CD4-positive, alpha-beta T cell treated with Interferon alpha-2 for 1 hour (primary cell): ENCODE data around the gene FRMD4A.

Source experiments
- DNase-seq, 2 donors: peaks; one replicate each; pipeline ENCODE4 v3.0.0-alpha.2; 2020 to 2022

Gene FRMD4A

DNA sequence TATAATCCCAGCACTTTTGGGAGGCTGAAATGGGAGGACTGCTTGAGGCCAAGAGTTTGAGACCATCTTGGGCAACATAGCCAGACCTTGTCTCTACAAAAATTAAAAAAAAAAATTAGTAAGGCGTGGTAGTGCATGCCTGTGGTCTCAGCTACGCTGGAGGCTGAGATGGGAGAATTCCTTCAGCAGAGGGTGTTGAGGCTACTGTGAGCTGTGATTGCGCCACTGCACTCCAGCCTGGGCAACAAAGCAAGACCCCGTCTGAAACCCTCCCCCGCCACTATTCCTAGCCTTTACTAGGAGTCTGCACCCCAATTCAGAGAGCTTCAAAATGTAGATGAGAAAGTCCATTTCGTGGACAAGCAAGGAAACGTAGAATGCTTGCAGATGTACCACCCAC is 648.8 kb downstream of the FRMD4A start:
- no peak for DNase-seq

DNA sequence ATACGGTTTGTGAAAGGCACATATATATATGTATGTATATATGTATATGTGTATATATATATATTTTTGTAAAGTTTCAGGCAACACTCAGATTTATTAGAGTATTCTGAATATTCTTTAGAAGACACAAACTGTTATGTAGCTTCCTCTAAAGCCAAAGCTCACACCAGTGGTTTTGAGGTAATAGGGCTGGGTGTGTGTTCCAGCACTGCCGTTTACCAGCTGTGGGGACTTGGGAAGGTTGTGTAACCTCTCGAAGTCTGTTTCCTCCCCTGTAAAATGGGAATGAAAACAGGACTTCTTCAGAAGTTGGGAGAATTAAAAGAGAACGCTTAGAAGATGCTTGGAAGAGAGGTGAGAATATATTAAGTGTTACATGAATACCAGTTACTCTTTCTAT is 649.2 kb downstream of the FRMD4A start:
- no peak for DNase-seq

DNA sequence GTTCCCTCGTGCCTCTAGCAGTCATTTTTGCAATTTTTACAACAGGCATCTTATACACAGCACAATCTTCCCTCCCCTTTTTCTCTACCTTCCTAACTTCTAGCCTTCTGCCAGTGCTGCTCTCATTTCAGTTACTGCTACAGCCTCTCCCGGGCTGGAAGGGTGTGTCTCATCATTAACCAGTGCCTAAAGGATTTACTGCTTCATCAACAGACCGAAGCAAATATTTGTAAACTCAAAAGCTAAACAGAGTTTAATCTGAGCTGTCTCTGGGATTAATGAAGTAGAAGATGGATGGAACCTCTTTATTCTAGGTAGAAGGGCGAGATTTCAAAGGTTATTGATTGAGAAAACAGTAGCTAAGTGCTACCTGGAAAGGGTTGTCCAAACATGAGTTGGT is 649.6 kb downstream of the FRMD4A start:
- DNase-seq = no peak

DNA sequence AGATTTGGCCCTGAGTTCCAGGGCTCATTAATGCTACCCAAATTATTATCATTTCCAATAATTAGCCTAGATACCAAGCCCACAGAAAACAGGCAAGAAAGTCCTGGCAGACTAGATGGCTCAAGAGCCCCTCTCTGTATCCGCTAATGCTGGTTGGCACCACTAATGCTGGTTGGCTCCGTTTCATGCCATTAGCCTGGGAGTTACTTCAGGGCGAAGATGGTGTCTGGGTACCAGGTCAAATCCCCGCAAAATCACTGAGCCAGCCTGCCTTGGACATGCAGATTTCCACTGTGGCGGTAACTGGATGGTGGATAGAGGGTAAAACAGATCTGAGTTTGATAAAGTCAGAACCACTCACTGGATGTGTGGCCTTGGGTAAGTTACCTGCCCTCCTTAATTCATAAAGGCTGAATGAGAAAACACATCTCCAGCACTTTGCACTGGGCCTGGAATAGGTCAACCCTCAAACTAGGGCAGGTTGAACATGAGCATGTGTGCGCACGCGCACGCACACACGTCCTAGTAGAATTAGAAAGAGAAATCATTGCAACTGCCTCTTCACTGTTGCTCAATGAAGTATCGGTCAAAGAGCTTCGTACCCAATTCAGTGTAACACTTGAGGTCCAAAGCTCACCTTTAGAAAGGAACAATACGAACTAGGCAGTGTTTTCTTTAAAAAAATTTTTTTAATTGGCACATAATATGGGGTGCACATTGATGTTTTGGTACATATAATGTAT is 652.5 kb downstream of the FRMD4A start:
- DNase-seq = no peak

DNA sequence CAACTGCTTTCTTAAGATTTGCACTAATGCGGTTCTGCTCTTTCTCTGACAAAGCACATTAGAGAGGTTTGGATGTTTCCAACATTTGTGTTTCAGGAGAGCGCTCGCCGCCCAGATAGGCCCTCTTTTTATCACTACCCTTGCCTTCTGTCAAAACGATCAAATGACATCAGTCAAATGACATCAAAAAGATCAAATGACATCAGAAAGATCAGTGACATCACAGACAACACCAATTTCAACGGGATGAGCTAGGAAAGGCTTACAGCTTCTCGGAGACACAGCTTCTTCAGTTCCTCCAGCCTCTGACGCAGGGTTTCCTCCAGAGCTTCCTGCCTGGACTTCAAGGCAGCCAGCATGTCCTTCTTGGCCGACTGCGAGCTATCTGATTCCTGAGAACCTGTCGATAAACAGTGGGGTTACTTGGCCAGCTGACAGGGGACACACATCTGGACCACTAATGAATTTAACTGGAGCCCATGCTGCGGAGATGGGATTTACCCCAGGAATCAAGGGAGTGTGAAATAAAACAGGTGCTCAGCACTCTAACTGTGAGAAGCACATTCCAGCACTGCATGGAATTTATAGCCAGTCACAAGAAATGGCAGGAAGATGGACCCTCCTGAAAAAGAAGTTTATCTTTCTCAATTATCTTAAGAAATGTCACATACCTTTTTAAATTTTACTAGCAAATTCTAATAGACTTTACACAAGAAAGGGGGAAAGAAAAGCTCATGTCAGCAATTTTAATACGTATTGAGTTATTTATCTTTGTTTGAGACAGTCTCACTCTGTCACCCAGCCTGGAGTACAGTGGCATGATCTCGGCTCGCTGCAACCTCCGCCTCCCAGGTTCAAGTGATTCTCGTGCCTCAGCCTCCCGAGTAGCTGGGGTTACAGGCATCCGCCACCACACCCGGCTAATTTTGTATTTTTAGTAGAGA is 655.8 kb downstream of the FRMD4A start:
- no peak for DNase-seq

DNA sequence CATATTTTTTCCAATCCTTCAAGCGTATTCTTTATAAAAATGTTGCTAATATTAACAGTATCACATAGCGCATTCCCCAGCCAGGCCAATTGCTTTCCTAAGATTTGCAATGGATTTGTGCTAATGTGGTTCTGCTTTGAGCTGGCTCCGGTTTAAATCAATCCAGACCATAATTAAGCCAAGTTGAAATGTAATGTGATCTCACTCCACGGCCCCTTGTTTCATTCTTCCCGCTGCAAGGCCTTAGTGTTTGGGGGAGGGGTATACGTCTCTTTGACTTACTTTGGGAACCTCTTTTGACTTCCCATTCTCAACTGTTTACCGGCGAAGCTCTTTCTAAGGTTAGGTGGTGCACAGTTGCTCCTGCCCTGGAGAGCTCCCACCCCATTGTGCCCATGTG is 657.6 kb downstream of the FRMD4A start:
- DNase-seq = no peak

DNA sequence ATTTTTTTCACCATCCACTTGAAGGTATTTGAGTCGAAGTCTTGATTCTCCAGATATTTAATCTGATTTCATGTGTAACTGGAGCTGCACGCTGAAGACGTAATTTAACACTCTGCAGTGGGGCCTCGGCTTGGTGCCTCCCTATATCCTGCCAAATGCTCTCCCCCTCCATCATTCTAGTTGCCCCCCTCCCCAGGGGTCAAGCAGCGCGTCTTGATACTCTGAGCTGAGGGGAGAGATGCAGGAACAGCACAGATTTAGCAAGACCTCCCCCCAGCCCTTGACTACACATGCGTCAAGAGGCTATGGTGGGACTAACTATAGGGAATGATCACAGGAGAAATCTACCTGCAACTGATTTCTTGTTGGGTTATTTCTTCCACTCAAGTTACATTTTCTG is 658.2 kb downstream of the FRMD4A start:
- DNase-seq = no peak

DNA sequence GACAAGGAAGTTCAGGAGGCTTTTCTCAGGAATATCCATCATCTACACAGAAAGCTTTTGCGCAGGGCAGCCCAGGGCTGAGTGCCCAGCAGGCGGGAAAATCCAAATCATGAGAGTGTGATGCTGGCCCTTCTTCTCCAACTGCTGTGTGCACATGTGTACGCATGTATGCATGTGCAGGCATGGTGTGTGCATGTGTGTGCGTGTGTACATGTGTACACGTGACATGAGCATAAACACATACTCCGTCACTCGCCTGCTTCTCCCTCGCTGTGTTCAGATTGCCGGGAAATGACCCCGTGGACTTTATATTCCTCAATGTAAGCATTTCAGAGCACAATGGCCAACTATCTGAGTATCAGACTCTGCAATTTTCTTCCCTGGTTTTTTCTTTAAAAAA is 658.8 kb downstream of the FRMD4A start:
- DNase-seq = no peak

DNA sequence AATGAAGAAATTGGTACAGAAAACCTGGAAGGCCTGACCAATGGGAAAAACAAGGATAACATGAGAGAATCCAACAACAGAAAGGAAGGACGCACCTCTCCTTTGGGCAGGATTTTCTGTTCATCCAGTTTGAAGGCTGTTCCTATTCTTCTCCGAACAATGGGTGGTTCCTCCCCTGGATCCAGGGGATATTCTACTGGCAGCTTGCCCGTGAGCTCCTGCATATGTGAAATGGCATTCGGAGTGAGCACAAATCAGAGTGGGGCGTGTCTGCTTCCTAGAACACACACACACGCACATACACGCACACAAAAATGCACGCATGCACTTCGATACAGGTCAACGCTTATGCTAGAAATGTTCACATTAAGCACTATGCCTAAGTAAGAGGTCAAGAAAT is 660.4 kb downstream of the FRMD4A start:
- no peak for DNase-seq

DNA sequence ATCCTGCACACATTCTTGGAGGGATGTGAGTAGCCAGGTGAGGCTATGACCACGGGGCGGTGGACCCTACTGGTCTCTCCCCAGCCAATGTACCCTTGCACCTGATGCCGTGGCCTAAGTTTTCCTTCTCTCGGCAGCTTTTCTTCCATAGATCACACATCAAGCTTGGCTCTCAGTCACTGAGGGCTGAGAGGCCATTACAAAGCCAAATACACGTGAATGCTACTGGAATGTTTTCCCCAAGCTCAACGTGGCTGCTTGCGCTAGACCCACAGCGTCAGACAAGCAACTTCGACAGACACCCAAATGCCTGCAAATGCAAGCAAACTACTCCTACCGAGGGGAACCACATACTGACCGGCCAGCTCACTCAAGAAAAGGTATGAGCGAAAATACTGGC is 660.8 kb downstream of the FRMD4A start:
- DNase-seq = no peak

DNA sequence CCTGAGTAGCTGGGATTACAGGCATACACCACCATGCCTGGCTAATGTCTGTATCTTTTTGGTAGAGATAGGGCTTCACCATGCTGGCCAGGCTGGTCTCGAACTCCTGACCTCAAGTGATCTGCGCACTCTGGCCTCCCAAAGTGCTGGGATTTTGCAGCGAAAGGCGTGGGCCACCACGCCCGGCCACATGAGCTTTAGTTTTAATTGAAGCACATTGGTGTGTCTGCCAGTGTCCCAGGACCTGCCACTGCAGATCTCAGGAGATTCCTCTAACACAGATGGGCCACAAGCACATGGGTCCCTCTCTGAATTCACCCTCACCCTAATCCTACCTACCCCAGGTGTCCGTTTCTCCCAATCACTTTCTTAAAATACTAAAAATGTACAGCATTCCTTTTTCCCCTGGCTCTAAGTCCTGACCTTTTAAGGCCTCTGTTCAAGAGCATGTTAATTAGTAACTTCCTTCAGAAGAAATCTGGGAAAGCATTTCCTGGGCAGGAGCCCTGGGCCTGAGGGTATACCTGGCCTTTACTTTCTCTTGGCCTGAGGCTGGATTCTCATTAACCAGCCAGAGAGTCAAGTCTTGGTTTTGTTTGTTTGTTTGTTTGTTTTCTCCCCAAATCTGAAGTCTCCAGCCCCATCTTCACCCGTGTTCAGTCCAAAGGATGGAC is 661.4 kb downstream of the FRMD4A start:
- no peak for DNase-seq

DNA sequence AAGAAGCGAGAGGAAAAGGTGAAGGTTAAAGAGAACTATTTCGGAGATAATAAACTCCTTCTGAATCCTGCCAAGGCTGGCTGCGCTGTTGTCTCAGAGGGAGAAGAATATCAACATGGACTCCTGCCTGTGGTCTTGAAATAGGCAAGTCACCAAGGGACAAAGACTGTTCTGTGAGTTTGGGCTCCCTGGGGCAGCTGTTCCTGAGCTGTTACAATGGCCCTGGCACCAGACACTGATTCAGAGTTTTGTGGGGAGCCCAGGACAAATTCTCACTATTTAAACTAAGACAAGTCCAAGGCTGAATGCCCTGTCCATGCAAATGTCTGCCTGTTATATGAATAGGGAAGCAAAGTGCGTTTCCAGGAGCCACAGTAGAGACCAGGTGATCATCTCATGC is 662.6 kb downstream of the FRMD4A start:
- DNase-seq = no peak

DNA sequence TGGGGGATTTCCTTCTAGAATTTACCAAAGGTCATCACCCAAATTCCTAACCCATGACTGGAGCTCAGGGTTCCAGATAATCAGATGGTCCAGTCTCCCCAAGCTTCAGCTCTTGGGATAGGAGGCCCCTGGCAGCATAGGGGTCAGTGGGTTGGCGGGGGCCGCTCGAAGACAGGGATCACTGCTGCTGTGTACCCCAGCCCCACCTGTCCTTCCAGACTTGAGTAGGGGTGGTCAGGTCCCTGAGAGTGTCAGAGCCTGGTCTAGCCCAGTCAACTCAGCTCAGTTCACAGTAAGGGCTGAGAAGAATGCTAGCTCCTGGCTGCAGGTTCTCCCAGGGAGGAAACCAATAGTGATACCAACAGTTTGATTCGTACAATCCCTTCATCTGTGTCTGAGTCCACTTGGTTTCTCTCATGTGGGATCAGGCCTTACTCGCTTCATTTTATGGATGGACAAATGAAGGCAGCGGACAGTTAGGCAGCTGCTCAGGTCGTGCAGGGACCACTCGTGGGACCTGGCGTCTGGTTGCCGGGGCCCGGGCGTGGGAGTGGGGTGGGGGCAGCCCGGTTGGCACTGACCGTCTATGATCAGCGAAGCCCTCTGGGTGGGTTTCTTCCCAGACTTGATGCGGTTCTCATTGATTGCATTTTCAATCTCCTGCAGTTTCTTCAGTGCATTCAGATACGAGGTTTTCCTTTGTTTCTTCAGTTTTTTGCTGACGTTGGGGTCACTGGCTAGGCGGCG is 665.0 kb downstream of the FRMD4A start:
- no peak for DNase-seq

DNA sequence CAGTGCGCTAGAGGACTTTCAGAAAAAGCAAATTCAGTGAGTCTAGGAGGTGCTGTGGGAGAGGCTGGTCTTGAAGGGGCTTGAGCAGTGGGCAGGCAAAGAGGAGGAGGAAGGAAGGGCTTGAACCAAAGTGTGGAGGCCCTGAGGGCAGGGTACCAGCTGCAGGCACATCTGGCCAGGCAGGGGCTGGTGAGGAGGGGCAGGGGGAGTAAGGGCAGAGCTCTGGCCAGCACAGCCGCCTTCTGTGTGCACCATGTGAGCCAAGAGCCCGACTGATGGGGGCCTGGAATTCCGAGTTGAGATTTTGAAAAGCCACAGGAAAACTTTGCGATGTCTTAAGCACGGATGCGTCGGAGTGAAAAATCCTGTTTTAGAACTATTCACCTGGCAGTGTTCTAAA is 669.5 kb downstream of the FRMD4A start:
- DNase-seq = no peak

DNA sequence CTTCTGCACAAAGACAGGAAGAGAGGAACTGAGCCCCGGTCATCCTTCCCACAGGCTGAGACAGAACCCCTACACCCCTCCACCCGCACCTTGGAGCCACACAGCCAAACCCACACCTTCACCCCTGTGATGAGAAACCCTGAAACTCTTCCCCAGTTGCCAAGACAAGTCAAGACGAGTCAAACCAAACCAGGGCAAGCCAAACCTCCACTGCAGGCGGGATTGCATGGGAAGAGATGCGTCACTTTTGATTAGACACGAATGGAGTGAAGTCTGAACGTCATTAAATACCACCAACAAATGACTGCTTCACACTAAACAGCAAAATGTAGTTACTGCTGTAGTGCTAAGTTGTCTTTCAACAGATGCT is 670.2 kb downstream of the FRMD4A start:
- DNase-seq = no peak

DNA sequence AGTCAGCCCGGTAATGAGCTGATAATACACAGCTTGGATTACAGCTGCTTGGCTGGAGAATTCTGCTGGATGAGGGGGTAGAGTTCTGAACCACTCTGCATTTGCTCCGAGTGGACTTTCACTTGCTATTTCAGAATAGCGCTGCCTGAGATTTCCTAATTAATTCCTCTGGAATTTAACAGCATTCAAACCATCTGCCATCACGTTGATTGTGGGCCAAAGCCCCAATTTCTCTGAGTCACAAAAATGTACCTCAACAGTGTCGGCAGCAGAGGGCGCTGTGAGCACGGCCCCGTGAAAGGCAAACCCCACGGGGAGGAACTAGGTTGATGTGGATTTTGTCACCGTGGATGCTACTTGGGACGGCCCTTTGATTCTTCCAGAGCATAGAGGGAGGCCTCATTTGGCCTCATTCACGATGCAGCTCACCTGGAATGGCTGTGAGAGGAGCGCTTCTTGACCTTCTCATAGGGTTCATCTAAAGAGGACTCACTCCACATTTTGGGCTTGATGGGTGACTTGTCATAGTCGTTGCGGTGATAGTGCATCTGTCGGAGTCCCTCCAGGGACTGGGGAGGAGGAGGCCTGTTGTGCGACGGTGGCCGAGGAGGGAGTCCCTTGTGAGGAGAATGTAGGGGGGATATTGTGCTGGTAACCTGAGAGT is 670.7 kb downstream of the FRMD4A start:
- DNase-seq = peak; percentile 59 to 63

DNA sequence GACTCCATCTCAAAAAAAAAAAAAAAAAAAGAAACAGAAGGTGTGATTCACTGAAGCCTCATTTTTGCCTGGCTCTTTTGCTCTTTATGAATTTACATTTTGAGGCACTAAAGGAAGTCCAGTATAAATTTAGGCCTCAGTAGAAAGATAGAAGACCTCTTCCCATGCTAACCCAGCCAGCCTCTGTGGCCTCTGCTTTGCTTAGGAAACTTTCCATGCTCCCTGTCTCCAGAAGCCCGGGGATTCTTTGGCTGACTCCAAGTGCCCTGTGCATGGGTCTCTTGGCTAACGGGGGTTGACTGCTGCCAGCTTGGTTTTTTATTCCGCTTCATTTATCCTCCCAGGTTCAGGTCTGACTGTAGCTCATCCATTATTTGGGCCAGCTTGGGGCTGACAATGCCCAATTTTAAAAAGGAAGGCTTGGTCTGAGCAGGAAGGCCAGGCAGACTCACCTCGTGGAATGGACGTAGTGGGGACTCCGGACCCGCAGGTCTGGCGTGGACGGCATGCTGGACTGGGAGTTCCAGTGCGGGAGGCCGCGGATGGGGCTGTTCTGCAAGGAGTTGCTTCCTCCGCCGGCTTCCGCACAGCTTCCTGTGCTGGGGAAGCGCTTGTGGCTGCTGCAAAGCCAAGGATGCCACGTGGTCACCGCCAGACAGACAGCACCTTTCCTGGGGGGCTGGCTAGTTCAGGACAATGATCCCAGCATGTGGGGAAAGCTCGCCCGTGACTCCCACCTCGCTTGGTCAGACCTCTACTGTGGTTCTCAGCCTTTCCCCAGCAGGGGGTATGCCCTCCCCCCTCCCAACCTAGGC is 671.6 kb downstream of the FRMD4A start:
- DNase-seq = no peak

DNA sequence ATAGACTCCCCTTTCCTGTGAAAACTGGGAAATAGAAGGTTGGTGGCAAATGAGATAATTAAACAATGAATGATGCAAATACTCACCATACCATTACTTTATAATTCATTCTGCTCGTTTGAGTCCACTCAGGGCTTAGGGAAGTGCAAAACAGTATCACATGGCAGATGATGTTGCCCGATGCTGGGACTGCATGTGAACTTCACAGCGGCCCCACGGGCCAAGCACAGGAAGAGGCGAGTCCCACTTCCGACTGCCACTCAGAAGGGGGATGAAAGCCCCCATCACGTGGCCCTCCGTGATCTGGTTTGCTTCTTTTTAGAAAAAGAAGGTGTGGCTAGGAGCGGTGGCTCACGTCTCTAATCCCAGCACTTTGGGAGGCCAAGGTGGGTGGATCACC is 672.5 kb downstream of the FRMD4A start:
- no peak for DNase-seq

DNA sequence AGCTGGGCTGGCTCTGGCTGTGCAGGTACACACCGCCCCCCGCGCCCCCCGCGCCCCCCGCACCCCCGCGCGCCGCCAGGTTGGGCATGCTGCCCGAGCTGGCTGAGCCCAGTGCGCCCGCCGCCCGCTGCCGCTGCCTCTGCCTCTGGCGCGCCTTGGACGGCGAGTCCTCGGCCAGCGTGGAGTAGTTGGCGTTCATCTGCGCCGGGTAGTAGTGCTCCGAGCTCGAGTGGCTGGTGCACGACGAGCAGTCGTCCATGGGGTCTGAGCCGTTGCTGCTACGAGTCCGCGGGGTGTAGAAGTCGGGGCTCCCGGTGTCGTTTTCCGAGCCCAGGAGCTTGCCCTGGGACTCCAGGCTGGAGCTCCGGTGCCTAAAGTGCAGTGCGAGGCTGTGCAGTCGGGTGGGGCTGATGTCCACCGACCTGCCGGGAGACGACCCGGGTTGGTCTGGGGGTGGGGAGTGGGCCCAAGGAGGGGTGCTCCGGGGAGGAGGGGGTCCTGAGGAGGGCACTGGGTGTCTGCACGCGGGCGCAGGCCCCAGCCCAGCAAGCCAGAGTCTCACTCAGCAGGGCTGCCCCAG is 673.5 kb downstream of the FRMD4A start:
- no peak for DNase-seq

DNA sequence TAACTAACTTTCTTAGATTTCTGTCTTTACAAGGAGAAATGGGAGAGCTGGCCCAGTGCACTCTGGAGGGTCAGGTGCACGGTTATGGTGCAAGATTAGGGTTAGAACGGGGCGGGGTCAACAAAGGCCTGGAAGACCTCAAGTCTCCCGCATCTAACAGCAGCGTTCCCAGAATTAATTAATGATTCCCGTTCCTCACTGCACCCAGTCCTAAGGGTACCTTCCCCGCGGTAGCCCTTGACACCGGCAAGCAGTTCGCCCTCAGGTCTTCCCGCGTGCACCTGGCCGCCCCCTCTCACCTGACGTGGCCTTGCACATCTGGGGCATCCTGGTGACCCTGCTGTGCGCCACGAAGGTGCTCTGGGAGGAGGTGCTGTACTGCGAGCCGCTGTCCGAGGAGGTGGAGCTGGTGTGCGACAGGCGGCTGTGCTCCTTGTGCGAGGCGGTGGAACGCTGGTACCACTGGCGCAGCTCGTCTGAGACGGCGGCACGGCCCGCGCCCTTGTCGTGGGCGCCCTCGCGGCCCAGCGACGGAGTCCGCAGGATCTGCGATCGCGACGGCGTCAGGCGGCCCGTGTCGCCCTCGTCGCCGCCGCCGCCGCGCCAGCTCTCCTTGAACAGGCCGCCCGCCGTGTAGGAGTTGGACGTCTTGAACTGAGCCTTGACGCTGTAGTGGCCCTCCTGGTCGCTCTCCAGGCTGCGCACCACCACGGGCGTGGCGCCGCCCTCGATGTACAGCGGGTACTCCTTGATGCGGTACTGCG is 674.2 kb downstream of the FRMD4A start:
- no peak for DNase-seq
